Measurements from ENCODE around the gene GOLGA6L7. TPM values are rescaled to one million over a fixed set of nuclear protein-coding genes. Genes with fewer than 3 reads are reported as not detected.

Gene GOLGA6L7
- total and polyA plus RNA-seq, 12 donors, result not detected

DNA sequence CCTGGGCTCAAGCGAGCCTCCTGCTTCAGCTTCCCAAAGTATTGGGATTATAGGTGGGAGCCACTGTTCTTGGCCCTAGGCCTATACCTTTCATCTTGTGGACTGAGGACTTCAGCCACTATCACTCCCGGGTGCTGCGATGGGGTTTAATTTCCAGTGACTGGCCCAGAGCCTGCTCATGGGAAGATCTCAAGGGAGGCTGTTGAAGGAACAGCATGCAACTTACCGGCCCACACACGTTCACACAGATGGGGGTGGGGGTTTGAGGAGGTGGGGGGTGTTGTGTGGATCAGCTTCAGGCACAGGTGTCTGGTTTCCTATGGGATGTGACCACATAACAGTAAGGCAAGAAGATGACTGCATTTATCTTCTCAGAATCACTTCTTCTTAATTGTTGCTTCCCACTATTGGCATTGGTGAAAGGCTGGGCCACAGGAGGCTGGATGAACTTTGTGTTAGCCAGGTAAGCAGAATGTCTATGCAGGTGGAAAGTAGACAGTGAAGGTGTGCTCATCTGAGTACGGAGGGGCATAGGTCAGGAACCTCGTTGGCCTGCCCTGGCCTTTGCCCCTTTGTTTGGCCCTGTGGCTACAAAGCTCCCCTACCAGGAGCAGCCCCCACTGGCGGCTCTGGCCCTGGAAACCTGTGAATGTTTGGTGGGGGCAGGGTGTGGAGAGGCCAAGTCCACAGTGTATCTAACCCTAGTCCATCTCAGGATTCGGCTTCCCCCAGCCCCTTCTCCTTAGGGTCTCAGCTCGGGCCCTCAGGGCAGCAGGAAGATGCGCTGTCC is 35.9 kb upstream of the GOLGA6L7 start:
- ATAC-seq, result no peak

DNA sequence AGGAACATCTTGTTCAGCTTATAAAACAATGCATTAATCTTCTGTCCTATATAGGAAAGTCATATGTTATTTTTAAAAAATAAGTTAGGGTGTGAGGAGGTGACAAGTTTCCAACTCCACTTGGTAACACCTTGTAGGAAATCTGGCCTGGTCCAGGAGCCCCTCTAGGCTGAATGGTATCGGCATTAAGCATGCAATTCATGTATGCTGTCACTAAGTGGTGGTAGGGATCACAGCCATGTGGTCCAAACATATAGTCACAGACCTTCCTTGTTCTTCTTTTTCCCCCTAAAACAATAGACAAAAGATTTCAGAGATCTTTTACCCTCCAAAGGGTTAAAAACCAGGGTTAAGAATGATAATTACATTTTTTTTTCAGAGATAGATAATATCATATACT is 33.2 kb upstream of the GOLGA6L7 start:
- H3K4me1 ChIP-seq, result peaks cover 0 to 10% (median 5%) of the 10 kb centered on the region in 9 donors
- intact Hi-C loops (cut with DNase I), result loop anchor here in 1 of 10 donors (5.0 kb wide), 1 partner anchor 221 kb away; no protein-coding TSS in a partner anchor
- no peak overlapping the region for H3K27ac ChIP-seq
- DNase-seq, result no peak
- ATAC-seq, result no peak
- no peak overlapping the region for H3K4me3 ChIP-seq
- peaks cover 9 to 30% (median 24%) of the 10 kb centered on the region in 7 donors for H3K27me3 ChIP-seq
- H3K9me3 ChIP-seq, result no peaks in the 10 kb centered on the region
- WGBS, 2 donors, result 93 to 96% methylated on average over 1 of the region's 1 CpG
- TF ChIP-seq, protein P1, sequence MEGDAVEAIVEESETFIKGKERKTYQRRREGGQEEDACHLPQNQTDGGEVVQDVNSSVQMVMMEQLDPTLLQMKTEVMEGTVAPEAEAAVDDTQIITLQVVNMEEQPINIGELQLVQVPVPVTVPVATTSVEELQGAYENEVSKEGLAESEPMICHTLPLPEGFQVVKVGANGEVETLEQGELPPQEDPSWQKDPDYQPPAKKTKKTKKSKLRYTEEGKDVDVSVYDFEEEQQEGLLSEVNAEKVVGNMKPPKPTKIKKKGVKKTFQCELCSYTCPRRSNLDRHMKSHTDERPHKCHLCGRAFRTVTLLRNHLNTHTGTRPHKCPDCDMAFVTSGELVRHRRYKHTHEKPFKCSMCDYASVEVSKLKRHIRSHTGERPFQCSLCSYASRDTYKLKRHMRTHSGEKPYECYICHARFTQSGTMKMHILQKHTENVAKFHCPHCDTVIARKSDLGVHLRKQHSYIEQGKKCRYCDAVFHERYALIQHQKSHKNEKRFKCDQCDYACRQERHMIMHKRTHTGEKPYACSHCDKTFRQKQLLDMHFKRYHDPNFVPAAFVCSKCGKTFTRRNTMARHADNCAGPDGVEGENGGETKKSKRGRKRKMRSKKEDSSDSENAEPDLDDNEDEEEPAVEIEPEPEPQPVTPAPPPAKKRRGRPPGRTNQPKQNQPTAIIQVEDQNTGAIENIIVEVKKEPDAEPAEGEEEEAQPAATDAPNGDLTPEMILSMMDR (IDR thresholded peaks at IDR 0.05), result no peak
- no peaks in the 10 kb centered on the region for H3K36me3 ChIP-seq

More for the DNA sequence above, 35.9 kb upstream of the GOLGA6L7 start:
- DNase-seq, result no peak
- Histone ChIP-seq H3K36me3 (no peaks in the 10 kb centered on the region), H3K27me3 (peaks cover 17 to 46% (median 38%) of the 10 kb centered on the region in 7 donors), H3K27ac (no peak overlapping the region), H3K4me1 (peaks cover 0 to 13% (median 5%) of the 10 kb centered on the region in 9 donors), H3K4me3 (no peak overlapping the region), H3K9me3 (no peaks in the 10 kb centered on the region)
- WGBS, 2 donors, result 91 to 92% methylated on average over 11 of the region's 11 CpGs
- TF ChIP-seq, protein P1 (IDR thresholded peaks at IDR 0.05), result no peak
- intact Hi-C loops (cut with DNase I), result loop anchor here in 1 of 10 donors (5.0 kb wide), 1 partner anchor 218 kb away; no protein-coding TSS in a partner anchor

DNA sequence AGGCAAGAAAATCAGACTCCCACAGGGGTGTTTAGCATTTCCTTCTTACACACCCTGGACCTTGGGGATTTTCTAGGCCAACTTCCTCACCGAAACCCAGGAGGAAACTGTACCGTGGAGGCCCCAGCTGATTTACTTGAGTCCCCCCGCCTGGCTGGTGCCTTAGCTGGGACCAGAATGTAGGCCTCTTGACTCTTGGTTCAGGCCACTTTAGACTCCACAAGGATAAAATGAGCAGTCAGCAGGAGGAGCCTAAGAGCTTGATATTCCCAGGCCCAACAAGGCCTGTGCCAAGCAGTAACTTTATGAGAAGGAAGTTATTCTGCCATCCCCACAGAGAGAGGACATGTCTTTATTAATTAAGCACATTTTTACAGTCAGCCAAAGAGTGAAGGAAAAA is 32.7 kb upstream of the GOLGA6L7 start:
- H3K27me3 ChIP-seq, result peaks cover 5 to 26% (median 20%) of the 10 kb centered on the region in 7 donors
- no peaks in the 10 kb centered on the region for H3K36me3 ChIP-seq
- DNase-seq (no peak), ATAC-seq (peak in 1 of 8 donors; percentile 24)
- intact Hi-C loops (cut with DNase I), result loop anchor here in 1 of 10 donors (5.0 kb wide), 1 partner anchor 221 kb away; no protein-coding TSS in a partner anchor
- 44 to 47% methylated on average over 3 of the region's 3 CpGs for WGBS, 2 donors
- H3K27ac ChIP-seq, result no peak overlapping the region
- H3K4me1 ChIP-seq, result peaks cover 0 to 7% (median 5%) of the 10 kb centered on the region in 9 donors
- no peak overlapping the region for H3K4me3 ChIP-seq
- no peaks in the 10 kb centered on the region for H3K9me3 ChIP-seq
- TF ChIP-seq, protein P1 (IDR thresholded peaks at IDR 0.05), result no peak

DNA sequence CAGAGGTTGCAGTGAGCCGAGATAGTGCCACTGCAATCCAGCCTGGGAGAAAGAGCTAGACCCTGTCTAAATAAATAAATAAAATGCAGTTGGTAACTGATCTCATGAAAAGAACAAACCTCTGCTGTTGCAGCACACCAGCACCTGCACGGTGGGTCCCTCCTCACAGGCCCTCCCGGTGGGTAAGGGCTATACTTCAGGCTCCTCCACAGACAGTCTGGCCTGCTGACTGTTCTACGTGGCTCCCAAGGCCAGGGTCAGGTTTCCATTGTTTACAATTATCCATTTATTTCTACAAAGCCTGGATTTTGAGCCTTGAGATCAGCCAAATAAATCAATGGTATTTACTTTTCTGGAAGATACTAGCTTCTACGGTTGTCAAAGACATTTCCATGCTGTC is 32.2 kb upstream of the GOLGA6L7 start:
- DNase-seq, result no peak
- 80 to 89% methylated on average over 5 of the region's 5 CpGs for WGBS, 2 donors
- Histone ChIP-seq H3K27me3 (peaks cover 4 to 24% (median 16%) of the 10 kb centered on the region in 7 donors), H3K9me3 (no peaks in the 10 kb centered on the region), H3K4me3 (no peak overlapping the region), H3K27ac (no peak overlapping the region), H3K4me1 (peaks cover 0 to 6% (median 4%) of the 10 kb centered on the region in 9 donors), H3K36me3 (no peaks in the 10 kb centered on the region)
- intact Hi-C loops (cut with DNase I), result loop anchor here in 1 of 10 donors (5.0 kb wide), 1 partner anchor 222 kb away; no protein-coding TSS in a partner anchor
- TF ChIP-seq, protein P1 (IDR thresholded peaks at IDR 0.05), result no peak
- no peak for ATAC-seq

All from heart right ventricle (tissue), 16 donors.